Activated CD4-positive, alpha-beta T cell treated with anti-CD3 and anti-CD28 coated beads for 1 hour (primary cell): ENCODE measurements around the gene GADD45B.
"Not testable (repeated sequence)": the region's sequence is repeated elsewhere in the genome, so short reads cannot be mapped to it uniquely, and the experiment has no call there.

Experiments used
- DNase-seq: peaks from one replicate; pipeline ENCODE4 v3.0.0-alpha.2; 2020

The GADD45B gene

DNA sequence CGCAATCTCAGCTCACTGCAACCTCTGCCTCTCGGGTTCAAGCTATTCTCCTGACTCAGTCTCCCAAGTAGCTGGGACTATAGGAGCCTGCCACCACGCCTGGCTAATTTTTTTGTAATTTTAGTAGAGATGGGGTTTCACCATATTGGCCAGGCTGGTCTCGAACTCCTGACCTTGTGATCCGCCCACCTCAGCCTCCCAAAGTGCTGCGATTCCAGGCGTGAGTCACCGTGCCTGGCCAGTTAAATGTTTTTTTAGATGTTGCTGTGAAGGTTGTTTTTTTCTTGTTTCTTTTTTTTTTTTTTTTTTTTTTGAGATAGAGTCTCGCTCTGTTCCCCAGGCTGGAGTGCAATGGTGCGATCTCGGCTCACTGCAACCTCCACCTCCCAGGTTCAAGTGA, 42.9 kb downstream of the GADD45B start:
- DNase-seq: not testable (repeated sequence)

DNA sequence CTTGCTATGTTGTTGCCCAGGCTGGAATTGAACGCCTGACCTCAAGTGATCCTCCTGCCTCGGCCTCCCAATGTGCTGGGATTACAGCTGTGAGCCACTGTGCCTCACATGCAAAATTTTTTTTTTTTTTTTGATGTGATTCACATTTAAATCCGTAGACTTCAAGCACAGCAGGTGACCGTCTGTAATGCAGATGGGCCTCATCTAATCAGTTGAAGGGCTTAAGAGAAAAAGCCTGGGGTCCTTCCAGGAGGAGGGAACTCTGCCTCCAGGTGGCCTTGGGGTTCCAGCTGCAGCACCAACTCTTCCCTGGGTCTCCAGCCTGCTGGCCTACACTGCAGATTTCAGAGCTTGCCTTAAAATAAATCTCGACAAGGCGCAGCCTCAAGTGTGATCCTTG, 43.6 kb downstream of the GADD45B start:
- DNase-seq: no peak

DNA sequence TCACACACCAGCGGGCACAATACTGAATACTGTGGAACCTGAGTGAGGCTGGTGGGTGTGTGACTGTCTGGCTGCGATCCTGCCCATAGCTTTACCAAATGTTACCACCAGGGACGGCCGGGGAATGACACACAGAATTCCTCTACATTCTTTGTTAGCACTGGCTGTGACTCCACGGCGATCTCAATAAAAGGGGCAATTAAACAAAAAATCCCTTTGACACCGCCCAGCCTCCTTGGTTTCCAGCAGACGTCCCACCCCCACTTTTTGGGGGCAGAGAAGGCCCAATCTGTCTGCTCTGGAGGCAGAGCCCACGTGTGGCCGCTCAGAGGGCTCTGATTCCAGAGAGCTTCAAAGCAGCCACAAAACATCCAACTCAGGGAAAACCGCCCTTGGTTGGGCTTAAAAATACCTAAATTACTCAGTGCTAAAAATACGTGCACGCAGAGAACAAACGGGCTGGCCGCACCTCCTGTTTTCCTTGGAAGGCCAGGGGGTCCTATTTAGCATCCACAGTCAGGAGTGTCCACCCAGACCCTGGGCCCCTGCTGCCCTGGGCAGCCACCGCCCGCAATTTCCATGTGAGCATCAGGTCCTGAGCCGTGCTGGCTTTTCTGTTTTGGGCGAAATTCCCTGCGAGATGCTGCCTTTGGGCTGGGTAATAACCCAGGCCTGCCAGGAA, 47.8 kb downstream of the GADD45B start:
- DNase-seq: no peak

DNA sequence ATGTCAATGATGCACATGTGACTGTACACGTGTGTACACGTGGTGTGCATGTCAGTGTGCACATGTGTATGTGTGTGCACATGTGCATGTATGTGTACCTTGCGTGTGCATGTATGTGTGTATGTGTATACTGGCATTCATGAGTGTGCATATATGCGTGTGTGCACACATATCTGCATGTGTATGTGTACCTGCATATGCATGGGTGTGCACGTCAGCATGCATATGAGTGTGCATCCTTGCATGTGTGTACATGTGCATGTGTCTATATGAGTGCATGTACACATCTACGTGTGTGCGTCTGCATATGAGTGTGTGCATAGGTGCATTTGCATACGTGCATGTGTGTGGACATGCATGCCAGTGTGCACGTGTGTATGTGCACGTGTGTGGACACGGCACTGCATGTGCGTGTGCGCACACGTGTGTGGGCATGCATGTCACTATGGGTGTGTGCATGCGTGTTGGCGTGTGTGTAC, 48.5 kb downstream of the GADD45B start:
- DNase-seq: no peak

DNA sequence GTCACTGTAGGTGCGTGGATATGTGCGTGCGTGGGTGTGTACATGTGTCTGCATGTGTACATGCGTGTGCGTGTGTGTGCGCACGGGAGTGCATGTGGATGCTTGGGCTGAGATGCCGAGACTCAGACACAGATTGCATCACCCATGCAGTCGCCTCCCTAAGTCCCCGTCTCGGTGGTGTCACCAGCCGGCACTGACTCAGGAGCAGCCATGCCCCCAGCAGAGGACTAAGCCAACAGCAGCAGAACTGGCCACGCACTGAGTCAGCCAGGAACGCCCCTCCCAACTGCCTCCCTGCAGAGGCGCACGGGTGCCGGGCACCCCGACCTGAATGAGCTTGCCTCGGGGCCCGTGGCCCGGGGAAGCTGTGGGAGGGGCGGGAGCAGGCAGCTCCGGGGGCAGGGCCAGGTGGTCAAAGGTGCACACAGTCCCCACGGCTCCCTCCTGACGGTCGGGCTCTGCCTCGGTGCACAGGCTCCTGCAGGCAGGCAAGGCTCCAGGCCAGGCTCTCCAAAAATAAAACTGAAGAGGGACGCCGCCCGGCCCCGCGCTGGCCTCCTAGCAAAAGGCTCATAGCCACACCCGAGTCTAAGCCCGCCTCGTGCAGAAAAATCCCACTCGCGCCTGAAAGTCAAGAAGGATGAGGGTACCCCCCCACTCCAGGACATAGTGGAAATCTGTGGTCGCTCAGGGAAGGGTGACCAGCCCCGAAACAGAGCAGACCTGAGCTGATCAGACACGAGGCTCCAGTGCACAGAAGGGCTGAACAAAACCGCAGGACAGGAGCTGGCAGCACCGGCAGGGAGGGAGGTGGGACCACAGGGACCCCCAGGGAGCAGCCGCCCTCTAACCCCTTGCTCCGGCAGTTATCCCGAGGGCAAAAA, 49.2 kb downstream of the GADD45B start:
- DNase-seq: no peak

DNA sequence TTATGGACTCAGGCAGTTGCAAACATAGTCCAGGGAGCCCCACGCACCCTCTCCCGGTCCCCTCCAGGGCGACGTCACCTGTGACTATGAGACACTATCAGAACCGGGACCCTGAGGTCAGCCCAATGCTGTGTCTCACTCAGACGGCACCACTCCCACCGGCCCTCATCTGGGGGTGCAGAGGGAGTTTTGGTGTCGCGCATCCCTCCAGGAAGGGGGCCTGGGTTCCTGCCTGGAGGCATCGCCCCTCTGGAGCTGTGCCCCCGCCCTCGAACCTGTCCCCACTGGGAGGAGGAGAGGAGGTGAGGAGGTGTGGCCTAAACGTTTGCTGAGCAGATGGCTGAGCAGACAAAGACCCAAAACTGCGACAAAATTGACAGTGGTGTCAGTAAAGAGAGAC, 51.2 kb downstream of the GADD45B start:
- DNase-seq: no peak

DNA sequence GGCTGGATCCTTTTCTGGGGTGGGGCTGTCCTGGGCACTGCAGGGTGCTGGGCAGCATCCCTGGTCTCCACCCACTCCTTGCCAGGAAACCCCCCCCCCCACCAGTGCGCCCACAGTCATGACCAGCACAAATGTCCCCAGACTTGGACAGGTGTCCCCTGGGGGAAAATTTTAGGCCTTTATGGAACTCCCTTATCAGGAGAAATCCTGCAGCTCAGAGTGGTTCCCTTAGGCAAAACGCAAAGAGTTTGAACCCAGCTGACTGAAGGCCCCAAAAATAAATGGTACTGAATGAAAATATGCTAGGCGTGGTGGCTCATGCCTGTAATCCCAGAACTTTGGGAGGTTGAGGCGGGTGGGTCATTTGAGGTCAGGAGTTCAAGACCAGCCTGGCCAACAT, 51.8 kb downstream of the GADD45B start:
- DNase-seq: no peak
